Nucleus accumbens (tissue), 56 donors: ENCODE data around the gene RASA4.
"Not testable (repeated sequence)": the region's sequence is repeated elsewhere in the genome, so short reads cannot be mapped to it uniquely, and the experiment has no call there.

Experiments used
- DNase-seq, 56 donors: peaks; one replicate each; lab custom pipeline; 2025; lab: John Stamatoyannopoulos, UW

Gene RASA4

GRCh38 chr7:102545288-102545687 is 71.3 kb downstream of the RASA4 start:
- DNase-seq = not testable (repeated sequence)

- not testable (repeated sequence) for DNase-seq
Measured at GRCh38 chr7:102544372-102544771, 72.2 kb downstream of the RASA4 start.

DNA sequence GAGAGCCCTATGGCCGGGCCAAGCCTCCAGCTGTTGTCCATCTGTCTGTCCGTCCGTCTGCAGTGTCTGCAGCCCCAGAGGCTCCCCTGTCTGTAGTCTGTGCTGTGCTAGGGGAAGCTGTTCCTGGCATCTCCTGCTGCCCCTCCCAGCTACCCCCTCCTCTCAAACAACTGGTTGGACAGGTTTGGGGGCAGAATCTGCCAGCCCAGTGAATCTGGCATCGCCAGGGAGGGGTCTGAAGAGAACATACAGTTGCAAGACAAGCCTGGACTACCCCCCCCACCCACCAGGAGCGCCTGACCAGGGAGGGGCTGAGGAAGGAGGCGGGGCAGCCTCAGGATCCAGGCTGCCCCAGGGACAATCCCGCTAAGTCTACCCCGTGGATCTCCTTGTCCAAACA is 73.0 kb downstream of the RASA4 start, which contains the start of gene UPK3BL2:
Gene UPK3BL2 (minus strand): TSS at position 101 of the 400 bp plus-strand sequence. CDS start 60 bp downstream, at position 41.
- not testable (repeated sequence) for DNase-seq

GRCh38 chr7:102542771-102543170 is 73.8 kb downstream of the RASA4 start:
- DNase-seq = not testable (repeated sequence)

DNA sequence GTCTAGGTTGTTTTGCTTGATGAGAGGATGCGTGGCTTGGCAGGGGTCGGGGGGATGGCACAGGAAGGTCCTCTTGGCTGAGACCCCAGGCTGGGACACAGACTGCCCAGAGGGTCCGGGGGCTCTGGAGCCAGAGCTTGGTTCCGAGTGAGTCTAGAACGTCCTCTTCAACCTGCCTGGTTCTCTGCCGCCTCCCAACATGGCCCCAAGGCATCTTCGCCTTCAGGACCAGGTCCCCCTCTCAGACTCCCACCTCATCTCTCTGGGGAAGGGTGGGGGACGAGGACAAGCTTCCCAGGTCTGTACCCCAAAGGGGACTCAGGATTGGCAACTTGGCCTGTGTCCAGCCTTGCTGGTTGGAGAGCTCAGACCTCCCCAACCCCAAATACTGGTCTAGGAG is 74.5 kb downstream of the RASA4 start:
- DNase-seq = not testable (repeated sequence)

- DNase-seq = not testable (repeated sequence)
Measured at GRCh38 chr7:102540604-102541003, 76.0 kb downstream of the RASA4 start.

GRCh38 chr7:102535062-102535615 is 81.4 kb downstream of the RASA4 start:
- DNase-seq = not testable (repeated sequence)

GRCh38 chr7:102532127-102532526 is 84.4 kb downstream of the RASA4 start:
- not testable (repeated sequence) for DNase-seq

- not testable (repeated sequence) for DNase-seq
Measured at GRCh38 chr7:102531583-102531982, 85.0 kb downstream of the RASA4 start.

- not testable (repeated sequence) for DNase-seq
Measured at GRCh38 chr7:102527822-102528793, 88.4 kb downstream of the RASA4 start.

DNA sequence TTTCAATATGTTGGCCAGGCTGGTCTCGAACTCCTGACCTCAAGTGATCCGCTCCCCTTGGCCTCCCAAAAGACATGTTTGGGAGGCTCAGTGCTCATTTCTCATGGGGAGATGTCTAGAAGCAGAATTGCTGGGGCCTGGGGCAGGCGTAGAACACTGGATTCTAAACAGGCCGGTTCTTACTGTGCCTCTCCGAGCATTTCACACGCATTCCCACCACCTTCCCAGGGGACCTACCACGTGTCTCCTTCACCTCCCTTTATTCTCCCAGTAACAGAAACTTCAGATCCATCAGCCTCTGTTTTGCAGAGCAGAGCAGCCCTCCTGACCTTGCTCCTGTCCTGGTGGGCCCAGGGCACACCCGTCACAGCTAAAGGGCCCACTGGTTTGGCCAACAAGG is 89.4 kb downstream of the RASA4 start:
- DNase-seq = not testable (repeated sequence)

GRCh38 chr7:102524803-102525202 is 91.8 kb downstream of the RASA4 start:
- DNase-seq = not testable (repeated sequence)
